HFFc6 (cell line): ENCODE data around the gene MAB21L3. TPM values are rescaled to one million over a fixed set of nuclear protein-coding genes. Genes with fewer than 3 reads are reported as not detected.

Experiments
- DNase-seq: peaks from one replicate; pipeline ENCODE4 v3.0.0-alpha.2; 2018
- H3K27ac Mint-ChIP-seq: 2 replicates; pipeline ENCODE4 v1.8.0; 2020; ENCODE audit warnings: mild to moderate bottlenecking, mixed read lengths
- H3K27me3 Mint-ChIP-seq: 2 replicates; pipeline ENCODE4 v1.8.0; 2021; ENCODE audit warnings: mild to moderate bottlenecking, moderate library complexity, mixed read lengths; ENCODE audit not compliant: insufficient read depth
- H3K36me3 Mint-ChIP-seq: 2 replicates; pipeline ENCODE4 v1.8.0; 2021; ENCODE audit warnings: low read depth, mixed read lengths
- H3K4me1 Mint-ChIP-seq: 2 replicates; pipeline ENCODE4 v1.8.0; 2020; ENCODE audit warnings: low read depth, mixed read lengths
- H3K4me3 Mint-ChIP-seq: 2 replicates; pipeline ENCODE4 v1.8.0; 2020; ENCODE audit warnings: mild to moderate bottlenecking, moderate library complexity, mixed read lengths
- H3K9me3 Mint-ChIP-seq: 2 replicates; pipeline ENCODE4 v1.8.0; 2020; ENCODE audit warnings: mild to moderate bottlenecking, mixed read lengths
- total RNA-seq, 6 experiments: library from RNA; stranded (reverse); fragmentation: NEBNext Ultra II Directional; extraction: Animal tissue kit (Norgen Biotek cat#: 25700); gene quantifications; 2 replicates in 1 of 6; 3 replicates in 5 of 6; pipeline ENCODE4 v1.2.3, GENCODE V29; 2021
- TF ChIP-seq, protein P1 (sequence below): fragments of 200-600 bp; sonication (generic); IDR thresholded peaks from 2 replicates; pipeline ENCODE4 v1.5.0; 2021; ENCODE audit warnings: antibody characterized with exemption, mild to moderate bottlenecking

The MAB21L3 gene
- total RNA-seq, 6 experiments from 2014 or later = 0.07 to 0.08 (median 0.07) TPM; not detected in 3

DNA sequence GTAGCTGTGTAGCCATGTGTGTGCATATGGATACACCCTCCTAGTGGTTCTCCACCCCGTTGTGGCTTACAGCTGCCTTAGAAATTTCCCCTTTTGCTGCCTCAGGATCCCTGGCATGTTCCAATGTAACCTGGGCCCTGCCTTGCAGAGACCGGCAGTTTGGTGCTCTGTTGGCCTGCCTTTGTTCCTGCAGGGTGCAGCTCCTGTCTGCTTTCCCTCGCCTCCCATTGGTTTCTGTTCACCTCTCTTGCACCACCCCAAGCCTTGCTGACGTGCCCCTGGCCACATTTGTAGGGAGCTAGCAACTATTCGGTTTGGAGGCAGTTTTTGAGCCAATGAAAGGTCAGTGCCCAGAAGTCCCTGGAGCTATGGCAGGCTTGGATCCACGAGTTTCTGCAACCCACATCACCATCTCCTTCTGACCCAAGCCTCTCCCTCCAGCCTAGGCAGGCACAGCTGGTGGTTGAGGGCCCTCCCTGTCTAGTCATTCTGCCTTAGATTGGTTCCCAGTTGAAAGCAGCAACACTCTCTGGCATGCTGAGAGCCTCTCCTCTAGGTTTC lies 54.9 kb downstream of the MAB21L3 start:
- Mint-ChIP-seq H3K4me1 (no peaks in the 10 kb centered on the region), H3K36me3 (no peaks in the 10 kb centered on the region), H3K4me3 (no peak overlapping the region), H3K9me3 (no peaks in the 10 kb centered on the region), H3K27ac (no peak overlapping the region), H3K27me3 (peaks cover 30% of the 10 kb centered on the region)
- TF ChIP-seq, protein P1, sequence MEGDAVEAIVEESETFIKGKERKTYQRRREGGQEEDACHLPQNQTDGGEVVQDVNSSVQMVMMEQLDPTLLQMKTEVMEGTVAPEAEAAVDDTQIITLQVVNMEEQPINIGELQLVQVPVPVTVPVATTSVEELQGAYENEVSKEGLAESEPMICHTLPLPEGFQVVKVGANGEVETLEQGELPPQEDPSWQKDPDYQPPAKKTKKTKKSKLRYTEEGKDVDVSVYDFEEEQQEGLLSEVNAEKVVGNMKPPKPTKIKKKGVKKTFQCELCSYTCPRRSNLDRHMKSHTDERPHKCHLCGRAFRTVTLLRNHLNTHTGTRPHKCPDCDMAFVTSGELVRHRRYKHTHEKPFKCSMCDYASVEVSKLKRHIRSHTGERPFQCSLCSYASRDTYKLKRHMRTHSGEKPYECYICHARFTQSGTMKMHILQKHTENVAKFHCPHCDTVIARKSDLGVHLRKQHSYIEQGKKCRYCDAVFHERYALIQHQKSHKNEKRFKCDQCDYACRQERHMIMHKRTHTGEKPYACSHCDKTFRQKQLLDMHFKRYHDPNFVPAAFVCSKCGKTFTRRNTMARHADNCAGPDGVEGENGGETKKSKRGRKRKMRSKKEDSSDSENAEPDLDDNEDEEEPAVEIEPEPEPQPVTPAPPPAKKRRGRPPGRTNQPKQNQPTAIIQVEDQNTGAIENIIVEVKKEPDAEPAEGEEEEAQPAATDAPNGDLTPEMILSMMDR = no peak
- no peak for DNase-seq

DNA sequence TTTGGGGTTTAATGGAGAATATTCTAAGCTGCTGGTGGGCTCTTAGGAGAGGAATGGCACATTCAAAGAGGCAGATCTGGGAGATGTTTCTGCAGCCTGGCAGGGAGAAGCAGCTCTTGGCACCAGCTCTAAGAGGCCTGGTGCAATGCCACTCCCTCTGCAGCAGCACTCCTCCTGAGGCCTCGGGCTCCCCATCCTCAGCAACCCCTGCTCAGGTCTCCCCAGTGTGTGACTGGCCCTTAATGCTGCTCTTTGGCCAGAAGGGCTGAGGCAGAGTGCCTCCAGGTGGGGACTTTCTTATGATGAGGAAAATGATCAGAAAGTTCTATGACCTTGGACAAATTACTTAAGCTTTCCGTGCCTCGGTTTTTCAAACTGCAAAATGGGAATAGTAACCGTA lies 55.5 kb downstream of the MAB21L3 start:
- no peak overlapping the region for H3K27ac Mint-ChIP-seq
- DNase-seq = no peak
- TF ChIP-seq, protein P1 = no peak
- no peaks in the 10 kb centered on the region for H3K36me3 Mint-ChIP-seq
- peaks cover 30% of the 10 kb centered on the region for H3K27me3 Mint-ChIP-seq
- H3K4me3 Mint-ChIP-seq = no peak overlapping the region
- no peaks in the 10 kb centered on the region for H3K4me1 Mint-ChIP-seq
- H3K9me3 Mint-ChIP-seq = no peaks in the 10 kb centered on the region

DNA sequence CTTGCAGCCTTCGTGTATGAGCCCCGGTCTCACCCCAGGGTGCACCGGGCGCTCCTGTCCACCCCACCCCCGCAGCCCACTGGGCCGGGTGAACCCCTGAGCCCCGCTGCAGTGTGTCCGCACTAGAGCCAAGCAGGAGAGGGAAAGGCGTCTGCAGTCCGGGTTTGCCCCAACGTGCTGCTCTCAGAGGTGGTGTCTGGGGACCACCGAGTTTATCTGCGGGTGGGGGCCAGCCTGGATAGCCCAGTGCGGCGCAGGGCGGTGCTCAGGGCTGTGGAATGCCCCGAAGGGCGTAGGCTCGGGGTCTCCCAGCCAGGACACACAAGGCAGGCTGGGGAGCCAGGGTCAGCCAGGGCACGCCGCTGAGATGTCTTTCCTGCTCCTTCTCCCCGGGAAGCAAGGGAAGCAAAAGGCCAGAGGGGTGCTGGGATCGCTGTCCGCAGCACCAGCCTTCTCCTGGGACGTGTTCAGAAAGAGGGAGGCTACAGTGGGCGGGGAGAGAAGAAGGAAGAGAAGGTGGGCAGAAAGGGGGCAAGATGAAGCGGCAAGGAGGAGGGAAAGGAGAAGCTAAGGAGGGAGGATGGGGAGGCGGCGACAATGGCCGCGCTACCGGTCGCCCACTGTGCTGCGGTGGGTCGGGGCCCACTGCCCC lies 56.6 kb downstream of the MAB21L3 start:
- H3K36me3 Mint-ChIP-seq = no peaks in the 10 kb centered on the region
- TF ChIP-seq, protein P1 = no peak
- no peak overlapping the region for H3K27ac Mint-ChIP-seq
- H3K4me3 Mint-ChIP-seq = peak overlapping the region; percentile 76
- H3K9me3 Mint-ChIP-seq = no peaks in the 10 kb centered on the region
- no peaks in the 10 kb centered on the region for H3K4me1 Mint-ChIP-seq
- peaks cover 30% of the 10 kb centered on the region for H3K27me3 Mint-ChIP-seq
- DNase-seq = no peak

DNA sequence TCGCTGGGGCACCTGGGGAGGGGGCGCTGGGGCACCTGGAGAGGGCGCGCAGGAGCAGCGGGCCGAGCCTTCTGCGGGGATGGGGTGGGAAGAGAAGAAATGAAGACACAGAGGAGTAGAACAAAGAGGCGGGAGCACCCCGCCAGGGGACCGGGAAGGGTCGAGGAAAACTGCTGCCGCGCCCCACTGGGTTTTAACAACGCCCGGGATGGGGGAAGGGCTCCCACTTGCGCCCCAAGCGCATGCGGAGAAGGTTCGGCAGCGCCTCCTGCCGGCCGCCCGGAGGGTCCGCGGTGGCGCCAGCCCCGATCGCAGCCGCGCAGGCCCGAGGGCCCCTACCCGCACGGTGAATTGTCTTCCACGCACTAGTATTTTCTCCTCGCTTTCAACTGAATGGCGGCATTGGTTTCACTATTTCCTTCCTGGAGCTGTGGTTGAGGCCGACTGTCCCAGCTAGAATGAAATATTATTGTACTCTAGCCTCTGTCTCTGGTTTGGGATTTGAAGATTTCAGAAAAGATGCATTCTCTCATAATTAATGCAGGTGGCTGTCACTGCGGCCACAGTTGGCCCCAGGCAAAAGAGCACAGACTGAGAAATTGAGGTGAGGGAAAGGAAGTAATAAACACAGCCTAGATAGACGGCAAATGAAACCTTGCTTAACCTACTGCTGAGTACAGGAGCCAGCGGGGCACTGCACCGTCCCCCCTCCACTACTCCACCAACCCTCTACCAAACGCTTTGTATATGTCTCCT lies 57.3 kb downstream of the MAB21L3 start:
- TF ChIP-seq, protein P1 = peak; percentile 90
- Mint-ChIP-seq H3K27ac (no peak overlapping the region), H3K27me3 (peaks cover 27% of the 10 kb centered on the region), H3K36me3 (no peaks in the 10 kb centered on the region), H3K9me3 (no peaks in the 10 kb centered on the region), H3K4me3 (peak overlapping the region; percentile 76), H3K4me1 (no peaks in the 10 kb centered on the region)
- peak; percentile 29 for DNase-seq

DNA sequence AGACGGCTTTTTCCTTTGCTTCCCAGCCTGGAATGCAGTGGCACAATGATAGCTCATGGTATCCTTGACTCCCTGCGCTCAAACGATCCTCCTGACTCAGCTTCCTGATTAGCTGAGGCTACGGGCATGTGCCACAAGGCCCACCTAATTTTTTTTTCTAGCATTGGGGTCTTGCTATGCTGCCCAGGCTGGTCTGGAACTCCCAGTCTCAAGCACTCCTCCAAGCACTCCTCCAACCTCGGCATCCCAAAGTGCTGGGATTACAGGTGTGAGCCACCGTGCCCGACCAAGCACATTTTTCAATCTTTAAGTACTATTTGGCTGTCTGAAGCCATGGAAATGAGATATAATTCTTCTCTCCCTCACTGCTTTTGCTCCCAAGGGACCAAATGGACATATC lies 58.7 kb downstream of the MAB21L3 start:
- Mint-ChIP-seq H3K27me3 (peaks cover 27% of the 10 kb centered on the region), H3K27ac (no peak overlapping the region), H3K4me3 (no peak overlapping the region), H3K36me3 (no peaks in the 10 kb centered on the region), H3K4me1 (no peaks in the 10 kb centered on the region), H3K9me3 (no peaks in the 10 kb centered on the region)
- TF ChIP-seq, protein P1 = no peak
- no peak for DNase-seq
